HCT116 (cell line): ENCODE data around the gene HK2.

Experiments used
- CTCF ChIP-seq, 3 experiments: fragments of 200-600 bp in 1 of 3; sonication (generic) in 1 of 3; IDR thresholded peaks in 2 of 3; conservative IDR thresholded peaks in 1 of 3; 2 replicates each; pipeline ENCODE4 v1.5.1; 2012 to 2017; ENCODE audit warnings: low read depth in 2 of 3, low read length in 2 of 3, antibody characterized with exemption in 1 of 3, borderline replicate concordance in 1 of 3, control low read depth in 1 of 3, mild to moderate bottlenecking in 1 of 3, mixed read lengths in 1 of 3, mixed run types in 1 of 3, moderate library complexity in 1 of 3; ENCODE audit not compliant: insufficient read depth in 1 of 3
- EZH2 ChIP-seq: fragments of 200-600 bp; sonication (generic); IDR thresholded peaks from 2 replicates; pipeline ENCODE4 v1.6.1; 2017; ENCODE audit warnings: antibody characterized with exemption, mixed run types
- POLR2AphosphoS5 ChIP-seq: IDR thresholded peaks from 2 replicates; pipeline ENCODE4 v1.6.1; 2011; ENCODE audit warnings: mild to moderate bottlenecking, low read depth, low read length, moderate library complexity
- RAD21 ChIP-seq: IDR thresholded peaks from 2 replicates; pipeline ENCODE4 v1.6.1; 2012; ENCODE audit warnings: low read depth, mild to moderate bottlenecking
- TF ChIP-seq, protein P1 (sequence below): IDR thresholded peaks from 2 replicates; pipeline ENCODE4 v1.6.1; 2011; ENCODE audit warnings: mild to moderate bottlenecking, low read length, moderate library complexity; ENCODE audit not compliant: insufficient replicate concordance; ENCODE audit errors: extremely low read depth

DNA sequence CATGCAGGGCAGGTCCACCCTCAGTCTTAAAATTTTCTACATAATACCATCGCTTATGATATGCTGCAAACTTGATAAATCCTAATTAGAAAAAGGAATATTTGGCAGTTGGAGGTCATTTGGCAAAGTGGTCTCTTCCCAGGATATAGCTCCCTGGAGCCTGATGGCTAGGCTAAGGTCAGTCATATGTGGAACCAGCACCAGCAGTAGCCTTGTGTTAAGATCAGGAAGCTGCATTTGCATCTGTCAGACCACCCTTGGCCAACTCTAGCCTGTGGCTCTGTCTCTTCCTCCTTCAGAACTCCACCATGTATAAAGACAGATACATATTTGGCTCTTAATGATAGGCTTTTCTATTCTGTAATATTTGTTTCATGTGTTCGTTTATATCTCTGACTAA is 5.4 kb upstream of the HK2 start:
- TF ChIP-seq, protein P1, sequence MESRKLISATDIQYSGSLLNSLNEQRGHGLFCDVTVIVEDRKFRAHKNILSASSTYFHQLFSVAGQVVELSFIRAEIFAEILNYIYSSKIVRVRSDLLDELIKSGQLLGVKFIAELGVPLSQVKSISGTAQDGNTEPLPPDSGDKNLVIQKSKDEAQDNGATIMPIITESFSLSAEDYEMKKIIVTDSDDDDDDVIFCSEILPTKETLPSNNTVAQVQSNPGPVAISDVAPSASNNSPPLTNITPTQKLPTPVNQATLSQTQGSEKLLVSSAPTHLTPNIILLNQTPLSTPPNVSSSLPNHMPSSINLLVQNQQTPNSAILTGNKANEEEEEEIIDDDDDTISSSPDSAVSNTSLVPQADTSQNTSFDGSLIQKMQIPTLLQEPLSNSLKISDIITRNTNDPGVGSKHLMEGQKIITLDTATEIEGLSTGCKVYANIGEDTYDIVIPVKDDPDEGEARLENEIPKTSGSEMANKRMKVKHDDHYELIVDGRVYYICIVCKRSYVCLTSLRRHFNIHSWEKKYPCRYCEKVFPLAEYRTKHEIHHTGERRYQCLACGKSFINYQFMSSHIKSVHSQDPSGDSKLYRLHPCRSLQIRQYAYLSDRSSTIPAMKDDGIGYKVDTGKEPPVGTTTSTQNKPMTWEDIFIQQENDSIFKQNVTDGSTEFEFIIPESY: no peak
- TF ChIP-seq EZH2 (no peak), RAD21 (no peak), CTCF (IDR thresholded peaks at IDR 0.05 in 2 of 3, conservative IDR thresholded peaks at IDR 0.05 in 1 of 3; ENCODE audit: borderline replicate concordance in 1 of 3, insufficient read depth in 1 of 3, low read depth in 2 of 3, low read length in 2 of 3) (no peak), POLR2AphosphoS5 (no peak)
